Measurements from ENCODE around the gene WIPF3.

GRCh38 chr7:29851487-29851886, 45.2 kb downstream of the WIPF3 start:
- TF ChIP-seq TCF12 (IDR thresholded peaks at IDR 0.05; ENCODE audit: low read depth, low read length) (no peak), TAF1 (IDR thresholded peaks at IDR 0.05; ENCODE audit: borderline replicate concordance, low read depth, low read length) (no peak), POLR2A (IDR thresholded peaks at IDR 0.05; ENCODE audit: low read depth, low read length) (no peak), ZBTB33 (IDR thresholded peaks at IDR 0.05) (no peak), RFX5 (IDR thresholded peaks at IDR 0.05; ENCODE audit: low read depth, low read length) (no peak), SUZ12 (IDR thresholded peaks at IDR 0.05; ENCODE audit: unreplicated experiment) (no peak), ZSCAN29 (IDR thresholded peaks at IDR 0.05) (no peak), RCOR1 (conservative IDR thresholded peaks at IDR 0.05; ENCODE audit: low read depth, low read length) (no peak), EP300 (IDR thresholded peaks at IDR 0.05; ENCODE audit: borderline replicate concordance in 1 of 2, control insufficient read depth in 1 of 2, low read depth in 2 of 2, low read length in 2 of 2) (no peak), ETV6 (conservative IDR thresholded peaks at IDR 0.05 in 1 of 2, IDR thresholded peaks at IDR 0.05 in 1 of 2; ENCODE audit: borderline replicate concordance in 1 of 2, low read depth in 1 of 2) (no peak), ZNF217 (IDR thresholded peaks at IDR 0.05) (no peak), MAX (IDR thresholded peaks at IDR 0.05; ENCODE audit: low read depth, low read length) (no peak), REST (IDR thresholded peaks at IDR 0.05; ENCODE audit: low read depth, low read length) (no peak)
- TF ChIP-seq, protein P1, sequence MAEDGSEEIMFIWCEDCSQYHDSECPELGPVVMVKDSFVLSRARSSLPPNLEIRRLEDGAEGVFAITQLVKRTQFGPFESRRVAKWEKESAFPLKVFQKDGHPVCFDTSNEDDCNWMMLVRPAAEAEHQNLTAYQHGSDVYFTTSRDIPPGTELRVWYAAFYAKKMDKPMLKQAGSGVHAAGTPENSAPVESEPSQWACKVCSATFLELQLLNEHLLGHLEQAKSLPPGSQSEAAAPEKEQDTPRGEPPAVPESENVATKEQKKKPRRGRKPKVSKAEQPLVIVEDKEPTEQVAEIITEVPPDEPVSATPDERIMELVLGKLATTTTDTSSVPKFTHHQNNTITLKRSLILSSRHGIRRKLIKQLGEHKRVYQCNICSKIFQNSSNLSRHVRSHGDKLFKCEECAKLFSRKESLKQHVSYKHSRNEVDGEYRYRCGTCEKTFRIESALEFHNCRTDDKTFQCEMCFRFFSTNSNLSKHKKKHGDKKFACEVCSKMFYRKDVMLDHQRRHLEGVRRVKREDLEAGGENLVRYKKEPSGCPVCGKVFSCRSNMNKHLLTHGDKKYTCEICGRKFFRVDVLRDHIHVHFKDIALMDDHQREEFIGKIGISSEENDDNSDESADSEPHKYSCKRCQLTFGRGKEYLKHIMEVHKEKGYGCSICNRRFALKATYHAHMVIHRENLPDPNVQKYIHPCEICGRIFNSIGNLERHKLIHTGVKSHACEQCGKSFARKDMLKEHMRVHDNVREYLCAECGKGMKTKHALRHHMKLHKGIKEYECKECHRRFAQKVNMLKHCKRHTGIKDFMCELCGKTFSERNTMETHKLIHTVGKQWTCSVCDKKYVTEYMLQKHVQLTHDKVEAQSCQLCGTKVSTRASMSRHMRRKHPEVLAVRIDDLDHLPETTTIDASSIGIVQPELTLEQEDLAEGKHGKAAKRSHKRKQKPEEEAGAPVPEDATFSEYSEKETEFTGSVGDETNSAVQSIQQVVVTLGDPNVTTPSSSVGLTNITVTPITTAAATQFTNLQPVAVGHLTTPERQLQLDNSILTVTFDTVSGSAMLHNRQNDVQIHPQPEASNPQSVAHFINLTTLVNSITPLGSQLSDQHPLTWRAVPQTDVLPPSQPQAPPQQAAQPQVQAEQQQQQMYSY (CRISPR knock-in tag; IDR thresholded peaks at IDR 0.05): no peak

All from GM12878 (cell line).